B cell (primary cell): ENCODE results near the gene ELMO1. TPM values are rescaled to one million over a fixed set of nuclear protein-coding genes. Genes with fewer than 3 reads are reported as not detected.

Experiments
- ATAC-seq: fragments of 200-7000 bp; cut with Tn5 transposase; one replicate; pipeline ENCODE4 v1.10.0; 2021; ENCODE audit warnings: low read depth, mild to moderate bottlenecking, moderate number of reproducible peaks, moderate library complexity
- CTCF ChIA-PET: fragments of 350-600 bp; sonication (Branson Sonifier 250); formaldehyde crosslinking; loops from one replicate; lab custom pipeline; 2021; ENCODE audit warnings: antibody characterized with exemption, inconsistent platforms; lab: Charles Lee
- POLR2A ChIA-PET: fragments of 350-600 bp; sonication (Branson Sonifier 250); formaldehyde crosslinking; loops from one replicate; lab custom pipeline; 2021; ENCODE audit warnings: antibody characterized with exemption; lab: Charles Lee
- DNase-seq: peaks from one replicate; pipeline ENCODE4 v3.0.0; 2013
- H2AFZ ChIP-seq: 2 replicates; pipeline ENCODE4 v1.6.1; 2012; ENCODE audit warnings: mild to moderate bottlenecking, low read depth, low read length; ENCODE audit not compliant: insufficient read depth, poor library complexity, severe bottlenecking
- H3K27ac ChIP-seq, 2 donors: 1 replicate in 1 of 2; 2 replicates in 1 of 2; pipeline ENCODE4 v1.5.1; 2012 to 2013; ENCODE audit warnings: low read length in 2 of 2, mild to moderate bottlenecking in 2 of 2, moderate library complexity in 1 of 2
- H3K27me3 ChIP-seq, 4 experiments: fragments of 200-600 bp in 1 of 4; sonication (generic) in 1 of 4; replicated peaks in 1 of 4; 1 replicate in 2 of 4; 2 replicates in 2 of 4; pipeline versions ENCODE4 v1.6.1 to v1.7.0; 2013 to 2016; ENCODE audit warnings: low read length in 3 of 4, mild to moderate bottlenecking in 2 of 4, mixed read lengths in 1 of 4, moderate library complexity in 1 of 4; ENCODE audit not compliant: insufficient read depth in 4 of 4, control insufficient read depth in 3 of 4; ENCODE audit errors: control extremely low read depth in 1 of 4
- H3K36me3 ChIP-seq, 2 experiments: replicated peaks in 1 of 2; 1 replicate in 1 of 2; 2 replicates in 1 of 2; pipeline versions ENCODE4 v1.6.1 to v1.7.1; 2013; ENCODE audit warnings: low read length in 1 of 2; ENCODE audit not compliant: insufficient read depth in 2 of 2, control insufficient read depth in 1 of 2; ENCODE audit errors: control extremely low read depth in 1 of 2, extremely low read depth in 1 of 2
- H3K4me1 ChIP-seq, 2 donors: fragments of 200-600 bp in 1 of 2; sonication (generic) in 1 of 2; 1 replicate in 1 of 2; 2 replicates in 1 of 2; pipeline versions ENCODE4 v1.5.1 to v1.6.1; 2013 to 2017; ENCODE audit warnings: low read length in 2 of 2; ENCODE audit not compliant: control insufficient read depth in 2 of 2, insufficient read depth in 2 of 2
- H3K4me2 ChIP-seq: replicated peaks from 2 replicates; pipeline ENCODE3; 2012; ENCODE audit warnings: mild to moderate bottlenecking, low read depth, low read length; ENCODE audit not compliant: poor library complexity, severe bottlenecking
- H3K4me3 ChIP-seq, 5 experiments: fragments of 200-600 bp in 1 of 5; sonication (generic) in 1 of 5; 1 replicate in 3 of 5; 2 replicates in 2 of 5; pipeline versions ENCODE4 v1.5.1 to v1.7.0; 2011 to 2016; ENCODE audit warnings: low read length in 4 of 5, mild to moderate bottlenecking in 4 of 5, low read depth in 2 of 5, control low read depth in 1 of 5, moderate library complexity in 1 of 5; ENCODE audit not compliant: insufficient read depth in 1 of 5; ENCODE audit errors: control extremely low read depth in 1 of 5, extremely low read depth in 1 of 5
- H3K79me2 ChIP-seq: fragments of 200-600 bp; sonication (generic); one replicate; pipeline ENCODE4 v1.6.0; 2016; ENCODE audit warnings: low read length; ENCODE audit not compliant: control insufficient read depth, insufficient read depth
- H3K9ac ChIP-seq: fragments of 200-600 bp; sonication (generic); 2 replicates; pipeline ENCODE4 v1.6.1; 2017; ENCODE audit warnings: mild to moderate bottlenecking, low read length, moderate library complexity
- H3K9me3 ChIP-seq, 3 donors: one replicate each; pipeline versions ENCODE4 v1.6.1 to v1.7.1; 2013; ENCODE audit warnings: low read length in 2 of 3; ENCODE audit not compliant: control insufficient read depth in 2 of 3, insufficient read depth in 1 of 3; ENCODE audit errors: control extremely low read depth in 1 of 3
- H4K20me1 ChIP-seq: 2 replicates; pipeline ENCODE4 v1.6.0; 2012; ENCODE audit warnings: mild to moderate bottlenecking, low read length; ENCODE audit not compliant: insufficient read depth, control insufficient read depth, poor library complexity, severe bottlenecking
- H3K27ac Mint-ChIP-seq: one replicate; pipeline ENCODE4 v1.8.0; 2021; ENCODE audit warnings: mixed read lengths
- H3K27me3 Mint-ChIP-seq: one replicate; pipeline ENCODE4 v1.8.0; 2021; ENCODE audit warnings: mixed read lengths
- H3K4me1 Mint-ChIP-seq: one replicate; pipeline ENCODE4 v1.8.0; 2021; ENCODE audit warnings: mixed read lengths
- H3K4me3 Mint-ChIP-seq: one replicate; pipeline ENCODE4 v1.8.0; 2021; ENCODE audit warnings: mixed read lengths
- H3K9me3 Mint-ChIP-seq: one replicate; pipeline ENCODE4 v1.8.0; 2022; ENCODE audit warnings: mixed read lengths; ENCODE audit not compliant: insufficient read depth
- EZH2 ChIP-seq: IDR thresholded peaks from 2 replicates; pipeline ENCODE4 v1.6.1; 2012; ENCODE audit warnings: borderline replicate concordance, low read depth, mild to moderate bottlenecking, moderate library complexity, low read length; ENCODE audit not compliant: insufficient read depth, poor library complexity, severe bottlenecking
- WGBS: methylation state at CpG from one replicate; pipeline ENCODE4 v1.1.5; 2013; ENCODE audit warnings: missing lambda C conversion rate; ENCODE audit not compliant: insufficient coverage; 5-methylcytosine and 5-hydroxymethylcytosine counted together
- intact Hi-C: fragments of 100-400 bp; cut with micrococcal nuclease; formaldehyde crosslinking; loops from one replicate; pipeline ENCODE4 v1.10.0; 2022
- polyA plus RNA-seq: library from polyadenylated mRNA; depleted of rRNA; stranded (reverse); fragments of >200 nt; gene quantifications from 2 replicates; pipeline ENCODE4 v1.2.3, GENCODE V29; 2012
- total RNA-seq, 2 donors: library from RNA; stranded (reverse); fragments of 120-200 nt in 1 of 2; gene quantifications; 1 replicate in 1 of 2; 2 replicates in 1 of 2; pipeline versions ENCODE4 v1.2.3 to v1.2.4, GENCODE V29; 2013 to 2022
- TF ChIP-seq, protein P1 (sequence below): fragments of 200-600 bp; IDR thresholded peaks from one replicate; pipeline ENCODE4 v1.8.0; 2022; ENCODE audit warnings: antibody characterized with exemption, mild to moderate bottlenecking

Gene ELMO1
- total and polyA plus RNA-seq, 2 donors (not counting 1 experiment from before 2014, with no cell fraction given) = 44.7 to 177 TPM

DNA sequence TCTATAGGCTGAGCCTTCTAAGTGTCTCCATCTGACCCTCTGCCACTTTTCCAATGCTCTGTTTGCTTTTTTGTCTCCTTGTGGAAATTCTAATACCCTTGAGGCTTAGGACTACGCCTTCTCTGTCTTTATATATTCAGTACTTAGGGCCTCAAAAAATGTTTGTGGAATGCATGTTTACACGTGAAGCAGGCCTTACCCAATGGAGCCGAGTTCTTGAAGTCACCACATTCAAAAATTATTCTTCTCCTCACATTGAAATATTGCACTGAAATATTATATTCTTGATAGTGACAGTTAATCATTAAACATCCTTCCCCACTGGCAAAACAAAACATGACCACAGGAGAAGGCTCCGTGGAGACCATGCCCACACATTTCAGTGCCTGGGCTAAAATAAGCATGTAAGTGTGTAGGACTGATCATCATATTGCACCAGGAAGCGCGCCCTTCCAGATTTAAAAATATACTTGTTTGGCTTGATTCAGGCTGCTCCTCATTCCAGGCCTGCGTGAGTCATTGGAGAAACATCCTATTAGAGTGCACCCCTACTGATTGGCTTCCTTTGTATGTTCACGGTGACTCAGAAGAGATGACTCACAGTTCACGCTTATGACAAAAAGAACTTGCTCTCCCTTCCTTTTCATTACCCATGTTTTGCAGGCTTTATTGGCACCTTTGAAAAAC is 416.9 kb downstream of the ELMO1 start:
- H4K20me1 ChIP-seq = no peaks in the 10 kb centered on the region
- H2AFZ ChIP-seq = no peak overlapping the region
- Mint-ChIP-seq H3K27me3 (no peaks in the 10 kb centered on the region), H3K27ac (no peak overlapping the region), H3K9me3 (no peaks in the 10 kb centered on the region), H3K4me1 (no peaks in the 10 kb centered on the region), H3K4me3 (no peak overlapping the region)
- ChIA-PET POLR2A (no interaction called here), CTCF (no interaction called here)
- intact Hi-C loops = no loop called here
- ATAC-seq (no peak), DNase-seq (no peak)
- WGBS = 95% methylated on average over 4 of the region's 9 CpGs
- H3K79me2 ChIP-seq = no peaks in the 10 kb centered on the region
- H3K36me3 ChIP-seq = peaks cover 6 to 17% of the 10 kb centered on the region in 2 experiments
- no peak for TF ChIP-seq EZH2
- TF ChIP-seq, protein P1, sequence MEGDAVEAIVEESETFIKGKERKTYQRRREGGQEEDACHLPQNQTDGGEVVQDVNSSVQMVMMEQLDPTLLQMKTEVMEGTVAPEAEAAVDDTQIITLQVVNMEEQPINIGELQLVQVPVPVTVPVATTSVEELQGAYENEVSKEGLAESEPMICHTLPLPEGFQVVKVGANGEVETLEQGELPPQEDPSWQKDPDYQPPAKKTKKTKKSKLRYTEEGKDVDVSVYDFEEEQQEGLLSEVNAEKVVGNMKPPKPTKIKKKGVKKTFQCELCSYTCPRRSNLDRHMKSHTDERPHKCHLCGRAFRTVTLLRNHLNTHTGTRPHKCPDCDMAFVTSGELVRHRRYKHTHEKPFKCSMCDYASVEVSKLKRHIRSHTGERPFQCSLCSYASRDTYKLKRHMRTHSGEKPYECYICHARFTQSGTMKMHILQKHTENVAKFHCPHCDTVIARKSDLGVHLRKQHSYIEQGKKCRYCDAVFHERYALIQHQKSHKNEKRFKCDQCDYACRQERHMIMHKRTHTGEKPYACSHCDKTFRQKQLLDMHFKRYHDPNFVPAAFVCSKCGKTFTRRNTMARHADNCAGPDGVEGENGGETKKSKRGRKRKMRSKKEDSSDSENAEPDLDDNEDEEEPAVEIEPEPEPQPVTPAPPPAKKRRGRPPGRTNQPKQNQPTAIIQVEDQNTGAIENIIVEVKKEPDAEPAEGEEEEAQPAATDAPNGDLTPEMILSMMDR = no peak
- no peak overlapping the region for H3K9ac ChIP-seq
- no peaks in the 10 kb centered on the region for H3K9me3 ChIP-seq
- no peak overlapping the region for H3K27ac ChIP-seq
- H3K4me1 ChIP-seq = no peaks in the 10 kb centered on the region
- no peaks in the 10 kb centered on the region for H3K27me3 ChIP-seq
- H3K4me2 ChIP-seq = no peak overlapping the region
- H3K4me3 ChIP-seq = no peak overlapping the region

DNA sequence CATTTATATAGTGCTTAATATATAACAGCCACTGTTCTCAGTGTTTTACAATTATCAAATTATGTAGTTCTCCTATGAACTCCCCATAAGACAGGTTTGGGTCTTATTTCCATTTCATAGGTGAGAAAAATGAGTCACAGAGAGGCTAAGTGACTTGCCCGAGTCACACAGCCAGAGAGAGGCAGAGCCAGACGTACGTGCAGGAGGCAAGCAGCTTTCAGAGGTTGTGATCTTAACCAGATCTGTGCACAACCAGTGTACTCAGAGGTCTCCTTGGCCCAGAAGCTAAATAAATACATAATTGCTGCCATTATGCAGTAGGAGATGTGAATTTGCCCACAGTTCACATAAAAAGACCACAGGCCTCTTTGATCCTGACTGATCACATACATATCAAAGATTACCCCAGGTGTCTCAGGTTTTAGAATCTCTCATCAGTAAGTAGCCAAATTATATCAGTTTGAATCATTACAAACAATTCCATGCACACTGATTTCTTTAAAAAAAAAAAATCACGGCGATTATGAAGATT is 419.7 kb downstream of the ELMO1 start:
- ChIA-PET CTCF (no interaction called here), POLR2A (no interaction called here)
- no peak overlapping the region for H3K4me3 Mint-ChIP-seq
- no peaks in the 10 kb centered on the region for H3K9me3 Mint-ChIP-seq
- no peaks in the 10 kb centered on the region for H3K27me3 ChIP-seq
- intact Hi-C loops = no loop called here
- no peak overlapping the region for H3K27ac Mint-ChIP-seq
- peaks cover 2% of the 10 kb centered on the region for H3K79me2 ChIP-seq
- ATAC-seq (no peak), DNase-seq (no peak)
- no peaks in the 10 kb centered on the region for H3K4me1 Mint-ChIP-seq
- H3K36me3 ChIP-seq = peaks cover 6 to 18% of the 10 kb centered on the region in 2 experiments
- WGBS = 92% methylated on average over 3 of the region's 5 CpGs
- H3K27ac ChIP-seq = no peak overlapping the region
- H4K20me1 ChIP-seq = peaks cover 5% of the 10 kb centered on the region
- H3K4me1 ChIP-seq = no peaks in the 10 kb centered on the region
- H3K4me3 ChIP-seq = no peak overlapping the region
- no peak for TF ChIP-seq EZH2
- TF ChIP-seq, protein P1 = no peak
- H3K9ac ChIP-seq = no peak overlapping the region
- no peaks in the 10 kb centered on the region for H3K9me3 ChIP-seq
- H3K4me2 ChIP-seq = no peak overlapping the region
- H2AFZ ChIP-seq = no peak overlapping the region
- no peaks in the 10 kb centered on the region for H3K27me3 Mint-ChIP-seq
